NB4 (cell line): Measurements from ENCODE around the gene CHST11.
A peak's percentile ranks its signal among the peaks of the same experiment; 100 is the strongest.

Source experiments
- DNase-seq: peaks from one replicate; pipeline ENCODE4 v3.0.0; 2010; ENCODE audit warnings: low read depth
- H3K4me3 ChIP-seq: one replicate; pipeline ENCODE4 v1.5.1; 2011; ENCODE audit warnings: mild to moderate bottlenecking, low read depth, low read length, moderate library complexity
- CTCF ChIP-seq: IDR thresholded peaks from one replicate; pipeline ENCODE4 v1.5.1; 2012; ENCODE audit warnings: low read depth, low read length
- MYC ChIP-seq: IDR thresholded peaks from 2 replicates; pipeline ENCODE4 v1.6.1; 2011; ENCODE audit warnings: low read depth, low read length
- POLR2A ChIP-seq: IDR thresholded peaks from 2 replicates; pipeline ENCODE4 v1.6.1; 2011; ENCODE audit warnings: mild to moderate bottlenecking; ENCODE audit not compliant: insufficient read length; ENCODE audit errors: extremely low read depth
- TF ChIP-seq, protein P1 (sequence below): IDR thresholded peaks from 2 replicates; pipeline ENCODE4 v1.6.1; 2011; ENCODE audit warnings: low read depth, low read length

The CHST11 gene

DNA sequence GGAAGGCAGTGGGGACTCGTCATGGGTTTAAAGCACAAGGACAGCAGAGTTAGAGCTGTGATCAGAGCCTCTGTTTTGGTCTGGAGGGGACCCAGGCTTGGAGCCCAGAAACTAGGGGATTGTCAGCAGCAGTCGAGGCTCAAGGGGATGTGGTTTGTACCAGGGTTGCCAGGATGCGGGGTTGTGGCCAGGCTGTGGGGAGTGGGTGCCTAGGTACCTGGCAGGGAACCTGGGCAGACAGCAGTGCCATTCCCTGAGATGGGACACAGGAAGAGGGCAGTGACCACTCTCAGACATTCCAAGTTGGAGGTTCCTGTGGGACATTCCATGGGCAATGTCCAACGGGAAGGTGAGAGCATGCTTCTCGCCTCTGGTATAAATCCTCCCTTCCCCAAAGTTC is 279.1 kb downstream of the CHST11 start:
- no peak for DNase-seq
- TF ChIP-seq POLR2A (no peak), CTCF (no peak), MYC (no peak)
- TF ChIP-seq, protein P1, sequence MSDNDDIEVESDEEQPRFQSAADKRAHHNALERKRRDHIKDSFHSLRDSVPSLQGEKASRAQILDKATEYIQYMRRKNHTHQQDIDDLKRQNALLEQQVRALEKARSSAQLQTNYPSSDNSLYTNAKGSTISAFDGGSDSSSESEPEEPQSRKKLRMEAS, result no peak
- no peak overlapping the region for H3K4me3 ChIP-seq

DNA sequence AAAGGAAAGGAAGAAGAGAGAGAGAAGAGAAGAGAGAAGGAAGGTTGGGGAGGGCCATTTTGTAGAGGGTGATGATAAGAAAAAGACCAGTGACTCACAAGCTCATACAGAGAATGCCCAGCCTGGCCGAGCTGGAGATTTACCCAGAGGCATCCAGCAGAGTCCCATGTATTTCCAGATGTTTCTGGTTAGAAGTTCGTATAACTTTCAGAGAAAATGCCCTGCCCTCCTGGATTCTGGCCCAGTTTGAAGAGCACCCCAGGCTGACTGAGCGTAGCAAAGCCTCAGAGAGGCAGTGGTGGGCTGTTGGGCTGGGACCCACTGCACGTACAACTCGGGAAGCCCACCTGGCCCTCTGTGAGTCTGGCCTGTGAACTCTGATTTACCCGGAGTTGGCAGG is 279.6 kb downstream of the CHST11 start:
- TF ChIP-seq MYC (no peak), POLR2A (no peak), CTCF (no peak)
- no peak for DNase-seq
- no peak overlapping the region for H3K4me3 ChIP-seq

DNA sequence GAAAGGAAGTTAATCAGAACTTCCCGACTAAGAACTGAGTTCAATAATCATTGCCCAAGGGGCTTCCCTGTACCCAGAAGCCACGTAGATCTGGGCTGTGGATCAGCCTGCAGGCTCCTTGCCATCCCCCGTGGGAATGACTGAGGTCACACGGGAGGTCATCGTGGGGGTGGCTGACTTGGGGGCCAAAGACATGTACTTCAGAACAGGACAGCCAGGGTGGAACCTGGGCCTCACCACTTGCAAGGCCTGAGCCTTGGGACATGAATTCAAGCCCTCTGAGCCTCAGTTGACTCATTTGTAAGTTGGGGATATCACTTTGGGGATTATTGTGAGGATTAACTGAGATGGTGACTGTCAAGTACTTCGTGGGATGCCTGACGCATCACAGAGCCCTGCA is 280.4 kb downstream of the CHST11 start:
- DNase-seq, result peak; percentile 31
- H3K4me3 ChIP-seq, result no peak overlapping the region
- TF ChIP-seq POLR2A (no peak), MYC (no peak), CTCF (no peak)
- TF ChIP-seq, protein P1, result no peak

GRCh38 chr12:104737791-104738301 is 281.1 kb downstream of the CHST11 start:
- no peak overlapping the region for H3K4me3 ChIP-seq
- no peak for DNase-seq
- TF ChIP-seq, protein P1, result no peak
- TF ChIP-seq CTCF (no peak), MYC (no peak), POLR2A (no peak)

DNA sequence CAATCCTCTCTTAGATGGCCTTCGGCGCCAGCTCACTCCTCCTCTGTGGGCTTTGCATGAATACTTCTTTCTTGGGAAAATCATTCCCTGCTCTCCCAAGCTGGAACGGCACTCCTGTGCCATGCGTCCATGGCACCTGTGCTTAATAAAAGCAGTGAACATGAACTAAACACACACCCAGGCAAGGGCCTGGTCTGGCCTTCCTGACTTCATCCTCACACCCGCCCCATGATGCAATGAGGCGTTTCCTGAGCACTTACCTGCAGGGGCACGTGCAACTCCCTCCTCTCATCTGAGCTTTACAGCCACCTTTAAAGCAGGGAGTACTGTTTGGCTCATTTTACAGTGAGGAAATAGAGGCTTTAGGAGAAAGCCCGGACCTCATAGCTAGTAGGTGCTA is 281.6 kb downstream of the CHST11 start:
- no peak overlapping the region for H3K4me3 ChIP-seq
- no peak for DNase-seq
- TF ChIP-seq MYC, result no peak
- TF ChIP-seq, protein P1, result no peak
- TF ChIP-seq CTCF, result no peak
- TF ChIP-seq POLR2A, result no peak
